HG03520 (cell line): ENCODE measurements around the gene IGFBP5.
A peak's percentile ranks its signal among the peaks of the same experiment; 100 is the strongest.

ENCODE experiments used
- ATAC-seq: cut with Tn5 transposase; IDR thresholded peaks from one replicate; pipeline ENCODE4 v1.9.1; 2021; ENCODE audit warnings: mild to moderate bottlenecking, moderate library complexity; ENCODE audit not compliant: unreplicated experiment

The IGFBP5 gene

DNA sequence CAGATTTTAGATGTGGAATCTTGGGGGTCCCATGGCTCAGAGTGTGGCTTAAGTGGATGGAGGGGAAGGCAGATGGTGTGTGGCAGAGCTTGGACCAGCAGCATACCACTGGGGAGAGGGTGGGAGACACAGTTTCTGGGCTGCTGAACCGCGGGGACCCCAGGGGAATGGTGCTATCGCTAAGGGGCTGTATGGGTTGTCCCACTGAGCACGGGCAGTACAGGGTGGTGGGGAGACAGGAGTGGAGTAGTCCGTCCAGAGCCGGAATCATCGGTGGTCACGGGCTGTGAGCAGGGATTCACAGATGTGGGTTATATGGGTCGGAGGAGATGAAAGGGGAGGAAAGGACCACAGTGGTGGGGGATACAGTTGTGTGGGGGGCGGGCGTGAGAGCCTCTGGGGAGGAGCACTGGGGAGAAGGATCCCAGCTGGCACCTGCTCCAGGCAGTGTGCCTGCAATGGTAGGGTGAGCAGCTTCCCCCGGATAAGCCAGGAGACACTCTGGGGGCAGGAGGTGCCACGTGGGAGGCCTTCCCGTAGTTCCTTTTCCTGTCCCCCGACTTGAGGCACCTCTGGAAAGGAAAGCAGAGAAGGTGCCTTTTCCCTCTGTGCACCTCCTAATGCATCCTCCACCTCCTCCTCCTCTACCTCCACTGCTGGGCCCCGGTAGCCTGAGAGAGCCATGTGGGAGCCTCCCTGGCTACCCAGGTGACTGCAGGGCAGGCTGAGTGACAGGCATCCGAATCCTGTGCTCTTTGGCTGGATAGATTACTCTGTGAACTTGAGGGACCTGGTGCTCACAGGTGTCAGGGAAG, 24.9 kb downstream of the IGFBP5 start:
- no peak for ATAC-seq

GRCh38 chr2:216666461-216667233, 28.7 kb downstream of the IGFBP5 start:
- peak; percentile 60 for ATAC-seq

GRCh38 chr2:216665717-216666116, 29.6 kb downstream of the IGFBP5 start:
- ATAC-seq, result no peak

DNA sequence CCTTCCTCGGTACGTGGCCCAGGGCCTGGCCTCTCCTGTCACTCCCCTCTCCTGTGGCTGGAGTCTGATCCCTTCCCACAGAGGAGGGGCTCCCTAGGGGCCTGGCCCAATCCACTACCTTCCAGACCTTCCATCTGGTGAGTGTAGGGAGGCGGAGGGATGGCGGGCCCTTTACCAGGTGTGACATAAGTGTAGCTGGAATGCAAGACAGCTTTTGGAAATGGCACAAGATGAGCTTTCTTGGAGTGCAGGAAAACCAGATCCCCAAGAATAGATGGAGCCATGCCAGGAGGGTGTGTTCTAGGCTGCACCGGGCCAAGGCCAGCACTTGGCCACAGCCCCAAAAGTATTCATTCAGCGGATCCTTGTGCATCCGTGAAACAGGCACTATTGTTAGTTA, 30.1 kb downstream of the IGFBP5 start:
- no peak for ATAC-seq

DNA sequence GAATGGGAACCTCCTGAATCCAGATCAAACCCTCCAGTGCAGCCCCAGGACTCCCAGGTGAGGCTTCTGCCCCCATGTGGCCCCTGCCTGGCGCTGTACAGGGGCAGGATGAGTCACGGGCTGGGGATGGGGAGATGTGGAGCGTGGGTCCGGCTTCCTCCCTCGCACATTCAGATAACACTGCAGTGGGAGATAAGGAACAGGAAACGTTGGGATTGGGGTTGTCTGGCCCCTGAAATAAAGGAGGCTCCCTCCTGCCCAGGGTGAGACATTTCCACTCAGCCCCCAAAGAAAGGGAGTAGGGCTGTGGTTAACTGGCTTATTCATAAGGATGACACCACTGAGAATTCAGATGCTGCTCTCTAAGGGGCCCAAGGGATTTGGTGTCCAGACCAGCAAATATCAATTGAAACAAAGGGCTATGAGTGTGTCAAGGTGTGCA, 30.7 kb downstream of the IGFBP5 start:
- ATAC-seq, result no peak

- no peak for ATAC-seq
Measured at GRCh38 chr2:216663846-216664245, 31.5 kb downstream of the IGFBP5 start.

- ATAC-seq, result no peak
Measured at GRCh38 chr2:216663106-216663505, 32.2 kb downstream of the IGFBP5 start.

DNA sequence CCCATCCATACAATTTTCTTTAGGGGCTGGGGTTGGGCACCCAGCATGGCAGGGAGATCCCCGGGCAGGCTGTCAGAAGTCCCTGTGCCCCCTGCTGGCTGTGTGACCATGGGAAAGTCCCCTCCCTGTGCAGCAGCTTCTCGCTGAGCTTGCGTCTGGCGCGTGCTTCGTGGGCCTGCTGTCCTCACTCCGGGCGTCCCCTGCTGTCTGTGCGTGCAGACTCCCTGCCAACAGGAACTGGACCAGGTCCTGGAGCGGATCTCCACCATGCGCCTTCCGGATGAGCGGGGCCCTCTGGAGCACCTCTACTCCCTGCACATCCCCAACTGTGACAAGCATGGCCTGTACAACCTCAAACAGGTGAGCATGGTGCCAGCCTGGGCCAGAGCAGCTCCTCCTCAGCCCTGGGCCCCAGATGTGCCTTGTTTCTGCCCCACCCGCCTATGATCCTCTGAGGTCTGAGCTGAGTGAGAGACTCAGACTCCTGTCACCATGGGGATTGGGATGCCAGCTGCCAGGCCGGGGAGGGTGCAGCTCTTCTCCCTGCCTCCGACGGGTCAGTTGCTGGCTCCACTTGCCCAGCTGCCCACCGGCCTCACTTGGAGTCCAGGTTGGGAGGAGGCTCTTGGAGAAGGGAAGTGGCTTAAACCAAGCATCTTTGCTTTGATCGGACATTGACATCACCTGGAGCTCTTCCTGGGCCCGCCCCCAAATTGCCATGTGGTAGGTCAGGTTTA, 33.5 kb downstream of the IGFBP5 start:
- ATAC-seq, result no peak

- no peak for ATAC-seq
Measured at GRCh38 chr2:216661051-216661450, 34.3 kb downstream of the IGFBP5 start.

- ATAC-seq, result no peak
Measured at GRCh38 chr2:216660496-216660895, 34.9 kb downstream of the IGFBP5 start.

DNA sequence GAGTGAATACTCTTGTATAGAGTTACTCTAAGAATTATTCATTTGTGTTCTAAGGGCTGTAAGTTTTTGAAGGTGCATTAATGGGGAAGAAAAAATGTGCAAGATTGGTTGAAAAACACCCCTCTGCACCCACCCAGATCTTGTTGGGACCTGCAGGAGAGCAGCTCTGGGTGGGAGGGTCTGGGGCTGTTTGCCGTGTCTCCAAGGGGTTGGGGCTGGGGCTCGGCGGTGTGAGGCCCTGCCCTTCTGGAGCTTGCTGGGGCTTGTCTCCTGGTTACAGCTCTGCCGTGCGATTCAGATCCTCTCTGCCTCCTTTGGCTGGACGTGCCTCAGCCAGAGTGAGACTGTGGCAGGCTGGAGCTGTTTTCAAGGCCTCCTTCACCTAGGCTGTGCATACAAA, 36.1 kb downstream of the IGFBP5 start:
- ATAC-seq, result no peak

- no peak for ATAC-seq
Measured at GRCh38 chr2:216658757-216659156, 36.6 kb downstream of the IGFBP5 start.

GRCh38 chr2:216657980-216658379, 37.4 kb downstream of the IGFBP5 start:
- ATAC-seq, result no peak

DNA sequence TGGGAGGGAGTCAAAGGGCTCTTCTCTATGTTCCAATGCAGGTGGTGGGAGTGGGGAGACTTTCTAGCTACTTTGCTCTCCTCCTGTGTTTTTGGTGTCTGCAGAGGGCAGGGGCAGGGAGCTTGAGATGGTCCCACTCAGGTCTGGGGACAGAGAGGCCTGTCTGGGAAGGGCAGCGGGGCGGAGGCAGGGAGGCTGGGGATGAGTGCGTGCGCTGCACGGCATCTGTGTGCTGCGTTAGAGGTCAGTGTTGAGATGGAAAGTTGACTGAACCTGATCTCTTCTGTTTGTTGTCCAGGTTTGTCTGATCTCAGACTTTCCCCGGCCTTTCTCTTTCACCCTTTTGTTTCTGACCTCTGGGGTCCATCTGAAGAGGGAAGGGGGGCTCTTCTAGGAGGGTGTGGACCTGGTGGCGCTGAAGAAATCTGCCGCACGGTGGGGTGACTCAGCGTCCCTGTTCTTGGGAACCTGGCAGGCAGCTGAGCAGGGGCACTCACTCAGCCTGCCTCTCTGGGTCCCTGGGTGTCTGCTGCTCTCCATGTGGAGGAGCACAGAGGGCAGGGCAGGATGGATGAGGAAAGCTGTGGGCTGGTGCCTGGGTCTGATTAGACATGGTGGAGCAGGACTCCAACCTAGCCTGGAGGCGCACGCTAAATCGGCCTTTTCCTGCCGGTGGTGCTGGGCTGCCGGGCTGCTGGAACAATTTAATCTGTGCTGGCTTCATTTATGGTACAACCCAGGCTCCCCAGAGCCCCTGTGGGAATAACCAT, 38.1 kb downstream of the IGFBP5 start:
- ATAC-seq, result no peak

DNA sequence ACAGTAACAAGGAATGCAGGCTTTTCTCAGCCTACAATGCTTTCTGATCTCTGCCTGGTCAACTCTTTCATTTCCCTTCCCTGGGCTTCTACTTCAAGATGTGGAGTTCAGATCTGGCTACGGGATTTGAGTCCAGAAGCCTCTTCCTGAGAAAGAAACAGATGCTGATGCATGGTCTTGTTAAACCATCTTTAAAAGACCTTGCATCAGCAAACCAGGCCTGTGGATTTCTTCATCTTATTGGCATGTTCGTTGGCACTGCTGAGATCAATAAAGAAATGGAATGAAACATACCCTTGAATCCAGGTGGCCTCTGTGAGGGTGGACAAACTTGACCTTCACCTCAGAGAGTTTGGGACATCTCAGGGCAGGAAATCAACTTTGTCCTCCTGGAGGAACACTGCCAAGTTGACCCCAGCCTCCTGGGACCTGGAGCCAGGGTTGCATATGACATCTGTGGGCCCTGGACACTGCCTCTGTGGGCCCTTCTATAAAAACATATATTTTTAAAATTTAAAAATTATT, 40.8 kb downstream of the IGFBP5 start:
- ATAC-seq, result no peak

GRCh38 chr2:216653931-216654365, 41.4 kb downstream of the IGFBP5 start:
- ATAC-seq, result no peak

DNA sequence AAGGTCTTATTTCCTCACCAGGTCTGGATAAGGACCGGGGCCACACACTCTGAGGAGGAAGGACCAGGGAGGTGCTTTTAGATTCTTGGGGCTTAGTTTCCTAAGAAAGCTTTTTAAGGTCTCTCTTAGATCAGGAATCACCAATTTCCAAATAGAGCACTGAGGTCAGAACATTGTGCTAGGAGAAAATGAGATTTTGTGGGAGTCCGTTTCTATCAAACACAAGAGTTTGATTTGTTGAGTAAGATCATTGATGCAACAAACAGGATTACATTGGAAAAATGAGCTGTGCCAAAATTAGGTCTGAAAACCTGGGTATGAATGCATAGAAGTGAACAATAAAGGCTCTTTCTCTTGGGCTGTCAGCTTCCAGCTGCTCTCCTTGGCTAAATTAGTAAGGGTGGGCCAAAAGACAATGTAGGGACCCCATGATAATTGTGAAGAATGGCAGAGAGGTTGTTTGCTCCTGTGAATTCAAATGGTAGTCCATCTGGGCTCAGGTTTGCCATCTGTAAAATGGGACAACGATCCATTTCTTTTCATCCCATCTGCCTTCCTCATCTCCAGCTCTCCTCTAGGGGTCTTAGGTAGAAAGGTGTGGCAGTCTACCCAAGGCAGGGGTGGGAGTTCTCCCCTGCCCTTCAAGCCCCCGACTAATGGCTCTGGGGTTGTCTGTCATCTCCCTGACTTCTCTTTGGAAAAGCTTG, 42.1 kb downstream of the IGFBP5 start:
- ATAC-seq, result no peak

DNA sequence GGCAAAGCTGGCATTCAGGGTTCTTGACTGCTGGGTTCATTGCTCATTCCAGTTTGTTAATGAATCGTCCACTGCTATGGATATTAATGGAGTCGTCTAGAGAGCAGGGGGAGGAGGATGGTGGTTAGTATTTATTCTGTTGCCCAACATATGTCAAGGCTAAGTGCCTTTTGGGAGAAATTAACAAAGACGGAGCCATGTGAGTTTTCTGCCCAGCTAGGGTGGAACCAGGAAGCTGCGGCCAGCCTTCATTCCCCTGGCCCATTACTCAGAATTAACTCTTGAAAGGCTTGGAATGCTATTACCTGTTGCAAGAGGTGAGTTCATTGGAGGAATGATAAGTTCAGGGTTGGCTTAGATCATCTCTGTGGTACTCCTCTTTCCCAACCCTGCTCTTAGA, 42.8 kb downstream of the IGFBP5 start:
- ATAC-seq, result no peak

- ATAC-seq, result no peak
Measured at GRCh38 chr2:216651351-216651881, 43.9 kb downstream of the IGFBP5 start.
